Activated naive CD8-positive, alpha-beta T cell (primary cell): ENCODE measurements around the gene SBNO1.
"Not testable (repeated sequence)": the region's sequence is repeated elsewhere in the genome, so short reads cannot be mapped to it uniquely, and the experiment has no call there.

ENCODE experiments used
- H3K27ac Mint-ChIP-seq: one replicate; pipeline ENCODE4 v1.8.0; 2021; ENCODE audit warnings: mixed read lengths
- H3K27me3 Mint-ChIP-seq: one replicate; pipeline ENCODE4 v1.8.0; 2021; ENCODE audit warnings: mixed read lengths
- H3K36me3 Mint-ChIP-seq: one replicate; pipeline ENCODE4 v1.8.0; 2021; ENCODE audit warnings: mixed read lengths
- H3K4me1 Mint-ChIP-seq: one replicate; pipeline ENCODE4 v1.8.0; 2021; ENCODE audit warnings: low read depth, mixed read lengths
- H3K4me3 Mint-ChIP-seq: one replicate; pipeline ENCODE4 v1.8.0; 2021; ENCODE audit warnings: mild to moderate bottlenecking, mixed read lengths
- H3K9me3 Mint-ChIP-seq: one replicate; pipeline ENCODE4 v1.8.0; 2021; ENCODE audit warnings: low read depth, mixed read lengths

Gene SBNO1

DNA sequence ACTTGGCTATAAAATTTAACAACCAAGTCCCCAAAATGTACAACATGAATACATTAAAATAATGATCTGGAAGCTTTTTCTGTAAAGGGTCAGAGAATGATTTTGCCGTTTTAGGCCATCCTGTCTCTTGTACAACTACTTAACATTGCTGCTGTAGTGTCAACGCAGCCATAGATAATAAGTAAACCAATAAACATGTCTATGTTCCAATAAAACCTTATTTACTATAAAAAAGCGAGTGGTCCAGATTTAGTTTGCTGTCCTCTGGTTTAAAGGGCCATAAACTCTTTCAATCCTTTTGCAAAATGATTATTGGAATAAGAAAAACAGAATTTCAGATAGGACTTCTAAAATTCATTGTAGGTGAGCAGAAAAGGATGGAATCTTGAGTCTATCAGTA is 29.2 kb downstream of the SBNO1 start:
- H3K27me3 Mint-ChIP-seq, result no peaks in the 10 kb centered on the region
- H3K36me3 Mint-ChIP-seq, result peaks cover 2% of the 10 kb centered on the region
- H3K27ac Mint-ChIP-seq, result no peak overlapping the region
- no peak overlapping the region for H3K4me3 Mint-ChIP-seq
- no peaks in the 10 kb centered on the region for H3K9me3 Mint-ChIP-seq
- H3K4me1 Mint-ChIP-seq, result peaks cover 10% of the 10 kb centered on the region

DNA sequence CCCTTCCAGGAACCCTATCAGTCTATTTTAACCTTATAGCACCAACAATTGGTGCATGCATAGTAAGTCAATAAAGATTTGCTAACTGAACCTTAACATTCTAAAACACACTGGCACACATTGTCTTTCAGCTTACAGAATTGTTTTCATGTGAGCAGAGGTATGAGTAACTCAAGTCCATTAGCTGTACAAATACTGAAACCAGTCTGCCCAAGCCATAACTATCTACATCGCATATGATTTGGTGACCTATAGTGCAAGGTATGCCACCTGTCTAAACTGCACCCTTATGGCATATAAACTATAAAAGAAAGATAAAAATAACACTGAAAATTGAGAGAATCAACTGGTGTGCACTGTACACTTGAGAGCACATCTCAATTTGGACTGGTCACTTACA is 34.8 kb downstream of the SBNO1 start:
- Mint-ChIP-seq H3K4me3 (no peak overlapping the region), H3K9me3 (no peaks in the 10 kb centered on the region), H3K27ac (no peak overlapping the region), H3K36me3 (no peaks in the 10 kb centered on the region), H3K27me3 (no peaks in the 10 kb centered on the region), H3K4me1 (no peaks in the 10 kb centered on the region)

DNA sequence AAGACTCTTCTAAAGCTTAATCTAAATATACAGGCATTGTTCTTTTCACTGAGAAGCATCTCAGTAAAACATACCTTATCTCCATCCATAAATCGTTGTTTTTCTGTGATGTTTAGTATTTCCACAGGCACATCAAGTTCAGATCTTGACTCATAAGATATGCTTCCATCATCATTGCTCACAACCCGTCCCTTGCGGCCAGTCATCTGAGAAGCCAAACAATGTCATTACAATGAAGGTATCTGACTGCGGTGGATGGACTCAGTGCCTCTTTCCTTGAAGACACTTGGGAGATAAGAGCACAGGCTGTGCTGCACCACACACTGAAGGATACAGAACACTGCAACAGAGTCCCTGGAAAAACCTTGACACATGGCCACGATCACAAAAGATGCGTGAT is 44.8 kb downstream of the SBNO1 start:
- Mint-ChIP-seq H3K27ac (no peak overlapping the region), H3K36me3 (peaks cover 10% of the 10 kb centered on the region)

DNA sequence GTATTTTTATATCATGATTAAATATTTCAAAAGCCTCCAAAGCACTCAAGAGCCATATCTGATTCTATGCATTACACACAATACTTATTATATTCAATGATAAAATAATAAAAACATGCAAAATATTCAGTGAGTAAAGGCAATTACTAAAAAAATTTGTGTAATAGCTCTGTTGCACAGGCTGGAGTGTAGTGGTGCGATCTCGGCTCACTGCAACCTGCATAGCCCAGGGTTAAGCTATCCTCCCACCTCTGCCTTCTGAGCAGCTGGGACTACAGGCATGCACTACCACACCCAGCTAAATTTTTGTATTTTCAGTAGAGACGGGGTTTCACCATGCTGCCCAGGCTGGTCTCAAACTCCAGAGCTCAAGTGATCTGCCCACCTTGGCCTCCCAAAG is 45.4 kb downstream of the SBNO1 start:
- no peaks in the 10 kb centered on the region for H3K27me3 Mint-ChIP-seq
- H3K4me1 Mint-ChIP-seq, result no peaks in the 10 kb centered on the region

More for the DNA sequence above, 44.8 kb downstream of the SBNO1 start:
- Mint-ChIP-seq H3K9me3 (no peaks in the 10 kb centered on the region), H3K4me1 (no peaks in the 10 kb centered on the region), H3K27me3 (no peaks in the 10 kb centered on the region), H3K4me3 (no peak overlapping the region)

DNA sequence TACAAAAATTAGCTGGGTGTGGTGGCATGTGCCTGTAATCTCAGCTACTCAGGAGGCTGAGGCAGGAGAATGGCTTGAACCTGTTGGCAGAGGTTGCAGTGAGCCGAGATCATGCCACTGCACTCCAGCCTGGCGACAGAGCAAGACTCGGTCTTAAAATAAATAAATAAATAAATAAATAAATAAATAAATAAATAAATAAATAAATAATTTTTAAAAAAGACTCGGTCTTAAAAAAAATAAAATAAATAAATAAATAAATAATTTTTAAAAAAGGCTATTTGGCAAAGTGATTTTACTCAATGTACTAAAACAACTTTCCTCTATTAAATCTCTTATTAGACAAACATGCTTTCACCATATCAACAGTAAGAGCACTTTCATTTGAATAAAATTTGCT is 51.6 kb downstream of the SBNO1 start:
- H3K36me3 Mint-ChIP-seq, H3K4me3 Mint-ChIP-seq: not testable (repeated sequence)

More for the DNA sequence above, 45.4 kb downstream of the SBNO1 start:
- Mint-ChIP-seq H3K4me3 (no peak overlapping the region), H3K36me3 (peaks cover 10% of the 10 kb centered on the region), H3K27ac (no peak overlapping the region), H3K9me3 (no peaks in the 10 kb centered on the region)

DNA sequence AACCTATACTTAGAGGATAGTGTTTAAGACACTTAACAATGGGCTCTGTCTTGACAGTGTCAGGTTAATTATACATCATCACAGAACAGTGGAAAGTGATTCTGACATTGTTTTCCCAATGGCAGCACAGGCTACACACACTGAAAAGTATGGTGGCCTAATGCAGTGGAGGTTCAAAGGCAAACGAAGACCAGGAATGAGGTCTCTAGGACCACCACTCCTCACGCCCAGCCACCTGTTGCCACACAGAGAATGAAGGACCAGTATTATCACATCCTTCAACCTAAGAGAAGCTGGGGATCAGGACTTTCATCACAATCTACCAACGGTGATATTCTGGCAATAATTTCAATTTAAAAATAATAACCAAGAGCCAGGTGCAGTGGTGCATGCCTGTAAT is 58.4 kb downstream of the SBNO1 start:
- H3K4me3 Mint-ChIP-seq, result no peak overlapping the region
- no peaks in the 10 kb centered on the region for H3K9me3 Mint-ChIP-seq
- no peaks in the 10 kb centered on the region for H3K4me1 Mint-ChIP-seq
- H3K27me3 Mint-ChIP-seq, result no peaks in the 10 kb centered on the region
- no peak overlapping the region for H3K27ac Mint-ChIP-seq
- H3K36me3 Mint-ChIP-seq, result peaks cover 5% of the 10 kb centered on the region

More for the DNA sequence above, 51.6 kb downstream of the SBNO1 start:
- H3K27me3 Mint-ChIP-seq, H3K4me1 Mint-ChIP-seq, H3K27ac Mint-ChIP-seq, H3K9me3 Mint-ChIP-seq: not testable (repeated sequence)

DNA sequence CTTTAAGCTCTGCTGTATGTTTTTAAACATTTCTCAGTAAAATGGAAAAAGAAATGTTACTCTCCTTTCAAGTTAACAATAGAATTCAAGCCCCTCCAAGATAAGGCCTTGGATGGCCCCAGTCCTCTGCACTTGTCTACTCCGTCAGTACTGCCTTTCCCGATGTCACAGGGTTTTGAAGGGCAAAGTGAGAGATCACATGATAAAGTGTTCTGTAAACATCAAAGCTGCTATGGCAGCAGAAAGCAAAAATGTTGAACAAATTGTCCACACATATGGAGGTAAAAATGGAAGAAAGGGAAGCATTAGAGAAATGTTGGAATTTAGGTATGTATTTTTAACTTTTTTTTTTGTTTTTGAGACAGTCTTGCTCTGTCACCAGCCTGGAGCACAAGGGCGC is 59.5 kb downstream of the SBNO1 start:
- Mint-ChIP-seq H3K4me1 (no peaks in the 10 kb centered on the region), H3K27me3 (no peaks in the 10 kb centered on the region), H3K4me3 (no peak overlapping the region), H3K36me3 (peaks cover 5% of the 10 kb centered on the region), H3K9me3 (no peaks in the 10 kb centered on the region), H3K27ac (no peak overlapping the region)

DNA sequence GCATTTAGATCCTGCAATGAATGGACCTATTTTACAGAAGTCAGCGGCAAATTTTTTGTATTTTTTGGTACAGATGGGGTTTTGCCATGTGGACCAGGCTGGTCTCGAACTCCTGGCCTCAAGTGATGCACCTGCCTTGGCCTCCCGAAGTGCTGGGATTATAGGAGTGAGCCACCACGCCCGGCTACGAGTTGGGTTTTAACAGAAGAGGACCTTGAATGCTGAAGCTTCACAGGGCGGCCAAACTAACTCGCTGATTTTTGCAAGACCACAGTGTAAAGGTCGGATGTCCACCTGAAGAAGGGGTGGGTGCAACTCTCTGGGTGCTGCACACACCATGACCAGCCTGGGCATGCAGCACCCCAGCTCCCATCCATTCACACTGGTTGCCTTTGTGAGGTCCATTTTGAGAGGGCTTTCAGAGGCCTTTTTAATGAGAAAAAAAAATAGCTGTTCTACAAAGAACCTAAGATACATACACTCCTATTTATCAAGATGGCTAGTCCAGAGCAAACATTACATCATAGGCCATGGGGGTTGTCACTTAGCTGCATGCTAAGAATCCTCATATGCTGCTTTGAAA is 71.4 kb downstream of the SBNO1 start:
- Mint-ChIP-seq H3K36me3 (peaks cover 4% of the 10 kb centered on the region), H3K27me3 (no peaks in the 10 kb centered on the region), H3K9me3 (no peaks in the 10 kb centered on the region), H3K4me3 (no peak overlapping the region), H3K4me1 (no peaks in the 10 kb centered on the region), H3K27ac (peak overlapping the region; percentile 34)

DNA sequence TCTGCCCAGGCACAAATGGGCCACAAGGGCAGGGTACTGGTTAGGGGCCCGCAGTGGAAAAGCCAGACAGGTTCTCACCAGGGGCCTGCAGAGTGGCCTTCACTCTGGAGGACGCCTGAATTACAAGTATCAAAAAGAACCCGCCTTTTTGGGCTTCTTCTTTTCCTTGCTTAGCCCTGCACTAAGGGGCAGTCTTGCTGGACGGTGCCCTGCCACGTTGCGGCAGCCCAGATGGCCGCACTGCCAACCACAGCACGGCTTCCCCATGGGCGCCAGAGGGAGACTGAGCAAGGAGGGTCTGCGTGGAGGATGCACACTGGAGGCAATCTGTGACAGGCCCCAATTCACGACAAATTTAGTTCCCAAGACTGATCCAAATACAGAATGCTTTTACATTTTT is 74.7 kb downstream of the SBNO1 start:
- Mint-ChIP-seq H3K27me3 (no peaks in the 10 kb centered on the region), H3K4me3 (no peak overlapping the region), H3K36me3 (peaks cover 2% of the 10 kb centered on the region), H3K9me3 (no peaks in the 10 kb centered on the region), H3K4me1 (no peaks in the 10 kb centered on the region), H3K27ac (no peak overlapping the region)

DNA sequence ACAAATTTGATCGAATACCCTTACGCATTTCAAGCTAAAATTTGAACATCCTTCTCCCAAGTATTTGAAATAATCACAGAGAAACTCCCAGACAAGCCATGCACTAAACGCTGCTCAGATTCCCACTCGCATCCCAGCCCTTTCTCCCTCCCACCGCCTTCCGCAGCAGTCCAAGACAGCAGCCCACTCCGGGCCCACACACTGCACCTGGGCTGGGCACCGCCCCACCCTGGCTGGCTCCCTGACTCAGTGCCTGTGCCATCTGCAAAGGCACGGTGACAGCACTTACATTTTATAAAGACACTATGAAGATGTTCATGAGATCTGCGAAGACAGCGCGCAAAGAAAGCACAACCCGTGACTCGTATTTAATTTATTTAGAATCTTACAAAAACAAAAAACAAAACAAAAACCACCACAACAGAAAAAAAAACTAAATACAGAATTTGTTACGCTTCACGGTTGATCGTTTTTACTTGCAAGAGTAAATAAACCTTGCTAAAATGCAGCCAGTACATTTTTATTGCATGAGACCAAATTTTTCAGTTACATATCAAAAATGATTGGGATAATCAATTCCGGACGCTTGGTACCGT is 75.8 kb downstream of the SBNO1 start:
- no peaks in the 10 kb centered on the region for H3K27me3 Mint-ChIP-seq
- H3K36me3 Mint-ChIP-seq, result no peaks in the 10 kb centered on the region
- no peaks in the 10 kb centered on the region for H3K9me3 Mint-ChIP-seq
- no peaks in the 10 kb centered on the region for H3K4me1 Mint-ChIP-seq
- no peak overlapping the region for H3K27ac Mint-ChIP-seq
- no peak overlapping the region for H3K4me3 Mint-ChIP-seq

DNA sequence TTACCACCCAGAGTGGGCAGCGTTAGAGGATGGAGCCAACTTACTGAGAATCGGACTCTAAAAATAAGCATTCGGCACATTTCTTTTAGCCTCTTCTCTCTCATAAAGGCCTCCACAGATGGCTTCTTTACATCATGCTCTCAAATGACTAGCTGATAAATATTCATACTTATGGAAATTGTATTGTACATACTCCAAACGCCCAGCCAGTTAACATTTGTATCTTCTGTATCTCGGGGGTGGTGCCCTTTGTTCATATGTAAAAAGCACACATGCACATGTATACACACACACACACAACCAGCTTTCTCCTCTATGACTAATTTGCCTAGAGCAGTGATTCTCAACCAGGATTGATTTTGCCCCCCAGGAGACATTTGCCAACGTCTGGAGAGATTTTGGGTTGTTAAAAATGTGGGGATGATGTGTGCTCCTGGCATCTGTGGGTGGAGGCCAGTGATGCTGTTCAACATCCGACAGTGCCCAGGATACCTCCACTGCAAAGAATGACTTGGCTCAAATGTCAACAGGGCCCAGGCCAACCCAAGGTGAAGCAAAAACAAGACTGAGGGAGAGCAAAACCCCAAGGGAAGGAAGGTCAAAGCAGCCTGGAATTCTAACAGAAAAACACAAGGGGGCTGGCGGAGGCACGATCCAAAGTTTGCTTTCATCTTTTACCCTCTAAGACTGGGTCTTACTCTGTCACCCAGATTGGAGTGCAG is 77.8 kb downstream of the SBNO1 start:
- Mint-ChIP-seq H3K9me3 (no peaks in the 10 kb centered on the region), H3K27me3 (no peaks in the 10 kb centered on the region), H3K4me3 (no peak overlapping the region), H3K27ac (no peak overlapping the region), H3K4me1 (no peaks in the 10 kb centered on the region), H3K36me3 (no peaks in the 10 kb centered on the region)

DNA sequence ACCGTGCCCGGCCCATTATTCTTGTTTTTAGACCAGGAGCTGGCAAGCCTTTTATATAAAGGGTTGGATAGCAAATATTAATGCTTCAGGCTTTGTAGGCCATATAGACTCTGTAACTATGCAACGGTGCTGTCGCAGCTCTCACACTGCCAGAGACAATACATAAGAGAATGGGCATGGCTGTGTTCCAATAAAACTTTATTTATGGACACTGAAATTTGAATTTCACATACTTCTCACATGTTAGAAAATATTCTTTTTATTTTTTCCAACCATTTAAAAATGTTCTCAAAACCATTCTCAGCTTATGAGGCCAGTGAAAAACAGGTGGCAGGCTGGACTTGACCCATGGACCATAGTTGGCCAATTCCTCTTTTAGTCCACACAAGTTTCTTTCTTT is 80.0 kb downstream of the SBNO1 start:
- no peaks in the 10 kb centered on the region for H3K4me1 Mint-ChIP-seq
- no peaks in the 10 kb centered on the region for H3K9me3 Mint-ChIP-seq
- no peaks in the 10 kb centered on the region for H3K27me3 Mint-ChIP-seq
- no peak overlapping the region for H3K4me3 Mint-ChIP-seq
- no peak overlapping the region for H3K27ac Mint-ChIP-seq
- no peaks in the 10 kb centered on the region for H3K36me3 Mint-ChIP-seq

DNA sequence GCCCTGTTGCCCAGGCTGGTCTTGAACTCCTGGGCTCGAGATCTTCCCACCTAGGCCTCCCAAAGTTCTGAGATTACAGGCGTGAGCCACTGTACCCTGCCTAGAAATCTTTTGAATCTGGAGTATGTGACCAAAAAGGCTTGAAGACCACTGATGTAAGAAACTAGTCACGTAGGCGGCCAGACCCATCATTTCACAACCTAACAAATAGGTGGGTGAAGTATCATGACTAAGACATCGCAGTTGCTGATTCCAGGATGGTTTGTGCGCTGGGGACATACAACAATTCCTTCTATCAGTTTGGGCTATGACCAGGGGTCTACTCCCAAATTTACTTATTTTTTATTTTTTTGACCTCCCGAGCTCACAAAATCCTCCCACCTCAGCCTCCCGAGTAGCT is 81.2 kb downstream of the SBNO1 start:
- H3K4me3 Mint-ChIP-seq, result no peak overlapping the region
- no peaks in the 10 kb centered on the region for H3K4me1 Mint-ChIP-seq
- H3K36me3 Mint-ChIP-seq, result no peaks in the 10 kb centered on the region
- no peaks in the 10 kb centered on the region for H3K27me3 Mint-ChIP-seq
- no peaks in the 10 kb centered on the region for H3K9me3 Mint-ChIP-seq
- no peak overlapping the region for H3K27ac Mint-ChIP-seq

DNA sequence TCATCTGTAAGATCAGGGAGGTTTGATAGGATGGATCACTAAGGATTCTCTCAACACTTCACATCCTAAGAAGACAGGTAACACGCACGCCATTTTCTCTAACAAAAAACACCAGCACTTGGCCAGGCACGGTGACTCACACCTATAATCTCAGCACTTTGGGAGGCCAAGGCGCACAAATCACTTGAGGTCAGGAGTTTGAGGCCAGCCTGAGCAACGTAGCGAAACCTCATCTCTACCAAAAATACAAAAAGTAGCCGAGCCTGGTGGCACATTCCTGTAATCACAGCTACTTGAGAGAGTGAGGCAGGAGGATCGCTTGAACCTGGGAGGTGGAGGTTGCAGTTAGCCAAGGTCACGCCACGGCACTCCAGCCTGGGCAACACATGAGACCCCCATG is 82.5 kb downstream of the SBNO1 start:
- no peak overlapping the region for H3K4me3 Mint-ChIP-seq
- H3K36me3 Mint-ChIP-seq, result no peaks in the 10 kb centered on the region
- H3K27ac Mint-ChIP-seq, result no peak overlapping the region
- H3K27me3 Mint-ChIP-seq, result no peaks in the 10 kb centered on the region
- H3K4me1 Mint-ChIP-seq, result peaks cover 3% of the 10 kb centered on the region
- H3K9me3 Mint-ChIP-seq, result no peaks in the 10 kb centered on the region

DNA sequence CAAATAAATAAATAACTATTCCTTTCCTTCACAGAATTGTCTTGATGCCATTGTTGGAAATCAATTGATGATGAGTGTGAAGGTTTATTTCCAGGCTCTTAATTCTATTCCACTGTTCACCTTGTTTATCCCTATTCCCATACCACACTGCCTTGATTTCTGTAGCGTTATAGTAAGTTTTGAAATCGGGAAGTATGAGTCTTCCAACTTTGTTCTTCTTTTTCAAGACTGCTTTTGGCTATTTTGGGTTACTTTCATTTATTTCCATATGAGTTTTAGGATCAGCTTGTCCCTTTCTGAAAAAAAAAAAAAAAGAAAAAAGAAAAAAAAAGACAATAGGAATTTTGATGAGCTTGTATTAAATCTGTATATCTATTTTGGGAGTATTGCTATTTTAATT is 83.7 kb downstream of the SBNO1 start:
- H3K27ac Mint-ChIP-seq, result no peak overlapping the region

More for the DNA sequence above, 83.7 kb downstream of the SBNO1 start:
- Mint-ChIP-seq H3K9me3 (no peaks in the 10 kb centered on the region), H3K4me1 (peaks cover 3% of the 10 kb centered on the region), H3K4me3 (no peak overlapping the region), H3K27me3 (no peaks in the 10 kb centered on the region), H3K36me3 (no peaks in the 10 kb centered on the region)
